HG03457 (cell line): ENCODE results near the gene PCDHA9.
"Not testable (repeated sequence)": the region's sequence is repeated elsewhere in the genome, so short reads cannot be mapped to it uniquely, and the experiment has no call there.

ENCODE experiments used
- ATAC-seq: cut with Tn5 transposase; IDR thresholded peaks from one replicate; pipeline ENCODE4 v1.9.1; 2021; ENCODE audit warnings: moderate number of reproducible peaks; ENCODE audit not compliant: unreplicated experiment

PCDHA9 gene, protein sequence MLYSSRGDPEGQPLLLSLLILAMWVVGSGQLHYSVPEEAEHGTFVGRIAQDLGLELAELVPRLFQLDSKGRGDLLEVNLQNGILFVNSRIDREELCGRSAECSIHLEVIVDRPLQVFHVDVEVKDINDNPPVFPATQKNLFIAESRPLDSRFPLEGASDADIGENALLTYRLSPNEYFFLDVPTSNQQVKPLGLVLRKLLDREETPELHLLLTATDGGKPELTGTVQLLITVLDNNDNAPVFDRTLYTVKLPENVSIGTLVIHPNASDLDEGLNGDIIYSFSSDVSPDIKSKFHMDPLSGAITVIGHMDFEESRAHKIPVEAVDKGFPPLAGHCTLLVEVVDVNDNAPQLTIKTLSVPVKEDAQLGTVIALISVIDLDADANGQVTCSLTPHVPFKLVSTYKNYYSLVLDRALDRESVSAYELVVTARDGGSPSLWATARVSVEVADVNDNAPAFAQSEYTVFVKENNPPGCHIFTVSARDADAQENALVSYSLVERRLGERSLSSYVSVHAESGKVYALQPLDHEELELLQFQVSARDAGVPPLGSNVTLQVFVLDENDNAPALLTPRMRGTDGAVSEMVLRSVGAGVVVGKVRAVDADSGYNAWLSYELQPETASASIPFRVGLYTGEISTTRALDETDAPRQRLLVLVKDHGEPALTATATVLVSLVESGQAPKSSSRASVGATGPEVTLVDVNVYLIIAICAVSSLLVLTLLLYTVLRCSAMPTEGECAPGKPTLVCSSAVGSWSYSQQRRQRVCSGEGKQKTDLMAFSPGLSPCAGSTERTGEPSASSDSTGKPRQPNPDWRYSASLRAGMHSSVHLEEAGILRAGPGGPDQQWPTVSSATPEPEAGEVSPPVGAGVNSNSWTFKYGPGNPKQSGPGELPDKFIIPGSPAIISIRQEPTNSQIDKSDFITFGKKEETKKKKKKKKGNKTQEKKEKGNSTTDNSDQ

DNA sequence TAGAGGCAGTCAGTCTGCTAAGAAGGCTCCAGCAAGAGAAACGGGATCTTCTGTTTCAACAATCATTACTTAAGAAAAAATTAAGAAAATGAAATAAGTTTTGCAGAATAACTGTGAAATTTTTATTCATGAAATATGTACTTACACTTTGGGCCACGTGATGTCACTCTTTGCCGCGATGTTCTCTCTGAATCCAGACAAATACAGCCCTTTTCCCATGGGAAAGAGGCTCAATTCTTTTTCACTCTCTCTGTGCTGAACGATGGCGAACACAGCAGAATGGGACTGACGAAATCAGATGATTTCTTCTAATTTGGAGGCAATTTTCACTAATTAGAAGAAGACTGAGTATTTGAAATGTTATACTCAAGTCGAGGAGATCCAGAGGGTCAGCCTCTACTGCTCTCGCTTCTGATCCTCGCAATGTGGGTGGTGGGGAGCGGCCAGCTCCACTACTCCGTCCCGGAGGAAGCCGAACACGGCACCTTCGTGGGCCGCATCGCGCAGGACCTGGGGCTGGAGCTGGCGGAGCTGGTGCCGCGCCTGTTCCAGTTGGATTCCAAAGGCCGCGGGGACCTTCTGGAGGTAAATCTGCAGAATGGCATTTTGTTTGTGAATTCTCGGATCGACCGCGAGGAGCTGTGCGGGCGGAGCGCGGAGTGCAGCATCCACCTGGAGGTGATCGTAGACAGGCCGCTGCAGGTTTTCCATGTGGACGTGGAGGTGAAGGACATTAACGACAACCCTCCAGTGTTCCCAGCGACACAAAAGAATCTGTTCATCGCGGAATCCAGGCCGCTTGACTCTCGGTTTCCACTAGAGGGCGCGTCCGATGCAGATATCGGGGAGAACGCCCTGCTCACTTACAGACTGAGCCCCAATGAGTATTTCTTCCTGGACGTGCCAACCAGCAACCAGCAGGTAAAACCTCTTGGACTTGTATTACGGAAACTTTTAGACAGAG, at the start of gene PCDHA9:
Gene PCDHA9 (plus strand): TSS at position 244 of the 964 bp plus-strand sequence. CDS start 114 bp downstream, at position 358.
- not testable (repeated sequence) for ATAC-seq

GRCh38 chr5:140800816-140801493, 47.2 kb upstream of the PCDHA9 start, which contains the start of gene PCDHA3:
TSS of gene PCDHA3 (plus strand) at chr5:140801057.
- no peak for ATAC-seq

DNA sequence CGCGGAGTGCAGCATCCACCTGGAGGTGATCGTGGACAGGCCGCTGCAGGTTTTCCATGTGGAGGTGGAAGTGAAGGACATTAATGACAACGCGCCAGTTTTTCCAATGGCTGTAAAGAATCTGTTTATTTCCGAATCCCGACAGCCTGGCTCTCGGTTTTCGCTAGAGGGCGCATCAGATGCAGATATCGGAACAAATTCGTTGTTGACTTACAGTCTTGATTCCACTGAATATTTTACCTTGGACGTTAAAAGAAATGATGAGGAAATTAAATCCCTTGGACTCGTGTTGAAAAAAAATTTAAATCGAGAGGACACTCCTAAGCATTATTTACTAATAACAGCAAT, 46.7 kb upstream of the PCDHA9 start:
- no peak for ATAC-seq

GRCh38 chr5:140802381-140802780, 45.8 kb upstream of the PCDHA9 start:
- not testable (repeated sequence) for ATAC-seq

DNA sequence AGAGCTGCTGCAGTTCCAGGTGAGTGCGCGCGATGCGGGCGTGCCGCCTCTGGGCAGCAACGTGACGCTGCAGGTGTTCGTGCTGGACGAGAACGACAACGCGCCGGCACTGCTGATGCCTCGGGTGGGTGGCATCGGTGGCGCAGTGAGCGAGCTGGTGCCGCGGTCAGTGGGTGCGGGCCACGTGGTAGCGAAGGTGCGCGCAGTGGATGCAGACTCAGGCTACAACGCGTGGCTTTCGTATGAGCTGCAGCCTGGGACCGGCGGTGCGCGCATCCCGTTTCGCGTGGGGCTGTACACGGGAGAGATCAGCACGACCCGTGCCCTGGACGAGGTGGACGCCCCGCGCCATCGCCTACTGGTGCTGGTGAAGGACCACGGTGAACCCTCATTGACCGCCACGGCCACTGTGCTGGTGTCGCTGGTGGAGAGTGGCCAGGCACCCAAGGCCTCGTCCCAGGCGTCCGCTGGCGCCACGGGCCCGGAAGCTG, 45.4 kb upstream of the PCDHA9 start:
- no peak for ATAC-seq

DNA sequence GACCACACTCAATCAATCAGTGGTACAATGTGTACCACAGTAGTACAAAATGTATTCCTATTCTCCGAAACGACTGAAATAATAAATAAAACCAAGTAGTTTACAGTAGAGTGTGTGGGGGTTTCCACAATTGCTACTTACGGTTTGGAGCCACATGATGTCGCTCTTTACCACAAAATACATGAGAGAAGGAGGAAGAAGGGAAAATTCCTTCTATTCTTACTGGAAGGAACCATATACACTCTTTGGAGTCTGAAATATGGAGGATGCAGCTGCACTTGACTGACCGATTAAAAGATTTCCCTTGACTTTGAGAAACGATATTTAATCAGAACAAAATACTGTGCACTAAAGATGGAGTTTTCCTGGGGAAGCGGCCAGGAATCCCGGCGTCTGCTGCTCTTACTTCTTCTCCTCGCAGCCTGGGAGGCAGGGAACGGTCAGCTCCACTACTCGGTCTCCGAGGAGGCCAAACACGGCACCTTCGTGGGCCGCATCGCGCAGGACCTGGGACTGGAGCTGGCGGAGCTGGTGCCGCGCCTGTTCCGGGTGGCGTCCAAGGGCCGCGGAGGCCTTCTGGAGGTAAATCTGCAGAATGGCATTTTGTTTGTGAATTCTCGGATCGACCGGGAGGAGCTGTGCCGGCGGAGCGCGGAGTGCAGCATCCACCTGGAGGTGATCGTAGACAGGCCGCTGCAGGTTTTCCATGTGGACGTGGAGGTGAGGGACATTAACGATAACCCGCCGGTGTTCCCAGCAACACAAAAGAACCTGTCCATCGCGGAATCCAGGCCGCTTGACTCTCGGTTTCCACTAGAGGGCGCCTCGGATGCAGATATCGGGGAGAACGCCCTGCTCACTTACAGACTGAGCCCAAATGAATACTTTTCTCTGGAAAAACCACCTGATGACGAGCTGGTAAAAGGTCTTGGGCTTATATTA, 41.1 kb upstream of the PCDHA9 start, which contains the start of gene PCDHA4:
Gene PCDHA4 (plus strand): TSS at position 235 of the 942 bp plus-strand sequence.
- ATAC-seq, result no peak

GRCh38 chr5:140808241-140808888, 39.8 kb upstream of the PCDHA9 start:
- ATAC-seq, result not testable (repeated sequence)

DNA sequence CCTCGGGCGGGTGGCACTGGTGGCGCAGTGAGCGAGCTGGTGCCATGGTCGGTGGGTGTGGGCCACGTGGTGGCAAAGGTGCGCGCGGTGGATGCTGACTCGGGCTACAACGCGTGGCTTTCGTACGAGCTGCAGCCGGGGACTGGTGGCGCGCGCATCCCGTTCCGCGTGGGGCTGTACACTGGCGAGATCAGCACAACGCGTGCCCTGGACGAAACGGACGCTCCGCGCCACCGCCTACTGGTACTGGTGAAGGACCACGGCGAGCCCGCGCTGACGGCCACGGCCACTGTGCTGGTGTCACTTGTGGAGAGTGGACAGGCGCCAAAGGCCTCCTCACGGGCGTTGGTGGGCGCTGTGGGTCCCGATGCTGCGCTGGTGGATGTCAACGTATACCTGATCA, 39.3 kb upstream of the PCDHA9 start:
- no peak for ATAC-seq

DNA sequence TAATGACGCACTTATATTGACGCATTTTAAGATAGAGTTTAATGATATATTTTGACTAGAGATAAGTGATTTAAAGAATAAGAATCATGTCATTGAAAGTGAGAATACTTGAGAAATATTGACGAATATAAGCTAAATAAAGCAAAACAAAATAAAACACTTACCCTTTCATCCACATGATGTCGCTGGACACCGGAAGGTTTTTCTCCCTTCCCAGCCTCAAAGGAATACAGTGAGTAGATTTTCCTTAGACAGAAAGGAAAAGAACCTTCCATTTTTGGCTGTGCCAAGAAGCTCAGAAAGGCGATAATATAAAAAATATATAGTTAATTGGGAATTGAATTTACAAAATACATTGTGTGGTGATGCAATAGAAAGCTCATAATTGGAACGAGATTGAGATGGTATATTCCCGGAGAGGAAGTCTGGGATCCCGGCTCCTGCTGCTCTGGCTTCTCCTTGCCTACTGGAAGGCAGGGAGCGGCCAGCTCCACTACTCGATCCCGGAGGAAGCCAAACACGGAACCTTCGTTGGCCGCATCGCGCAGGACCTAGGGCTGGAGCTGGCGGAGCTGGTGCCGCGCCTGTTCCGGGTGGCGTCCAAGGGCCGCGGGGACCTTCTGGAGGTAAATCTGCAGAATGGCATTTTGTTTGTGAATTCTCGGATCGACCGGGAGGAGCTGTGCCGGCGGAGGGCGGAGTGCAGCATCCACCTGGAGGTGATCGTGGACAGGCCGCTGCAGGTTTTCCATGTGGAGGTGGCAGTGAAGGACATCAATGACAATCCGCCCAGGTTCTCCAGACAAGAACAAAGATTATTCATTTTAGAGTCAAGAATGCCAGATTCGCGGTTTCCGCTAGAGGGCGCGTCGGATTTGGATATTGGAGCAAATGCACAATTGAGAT, 26.6 kb upstream of the PCDHA9 start, which contains the start of gene PCDHA5:
Gene PCDHA5 (plus strand): TSS at position 239 of the 906 bp plus-strand sequence.
- no peak for ATAC-seq

GRCh38 chr5:140822281-140822629, 25.9 kb upstream of the PCDHA9 start:
- no peak for ATAC-seq

DNA sequence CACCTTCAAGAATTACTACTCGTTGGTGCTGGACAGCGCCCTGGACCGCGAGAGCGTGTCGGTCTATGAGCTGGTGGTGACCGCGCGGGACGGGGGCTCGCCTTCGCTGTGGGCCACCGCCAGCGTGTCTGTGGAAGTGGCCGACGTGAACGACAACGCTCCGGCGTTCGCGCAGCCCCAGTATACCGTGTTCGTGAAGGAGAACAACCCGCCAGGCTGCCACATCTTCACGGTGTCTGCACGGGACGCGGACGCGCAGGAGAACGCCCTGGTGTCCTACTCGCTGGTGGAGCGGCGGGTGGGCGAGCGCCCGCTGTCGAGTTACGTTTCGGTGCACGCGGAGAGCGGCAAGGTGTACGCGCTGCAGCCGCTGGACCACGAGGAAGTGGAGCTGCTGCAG, 25.2 kb upstream of the PCDHA9 start:
- ATAC-seq, result not testable (repeated sequence)

DNA sequence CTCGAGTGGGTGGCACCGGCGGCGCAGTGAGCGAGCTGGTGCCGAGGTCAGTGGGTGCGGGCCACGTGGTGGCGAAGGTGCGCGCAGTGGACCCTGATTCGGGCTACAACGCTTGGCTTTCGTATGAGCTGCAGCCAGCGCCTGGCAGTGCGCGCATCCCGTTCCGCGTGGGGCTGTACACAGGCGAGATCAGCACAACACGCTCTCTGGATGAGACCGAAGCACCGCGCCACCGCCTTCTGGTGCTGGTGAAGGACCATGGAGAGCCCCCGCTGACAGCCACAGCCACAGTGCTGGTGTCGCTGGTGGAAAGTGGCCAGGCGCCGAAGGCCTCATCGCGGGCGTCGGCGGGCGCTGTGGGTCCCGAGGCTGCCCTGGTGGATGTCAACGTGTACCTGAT, 24.7 kb upstream of the PCDHA9 start:
- ATAC-seq, result no peak

- ATAC-seq, result no peak
These were observed 20.3 kb upstream of the PCDHA9 start, which contains the start of gene PCDHA6 for GRCh38 chr5:140827704-140828361. TSS of gene PCDHA6 (plus strand) at chr5:140827960. CDS start at chr5:140828092, 132 bp downstream.

GRCh38 chr5:140828362-140828737, 19.8 kb upstream of the PCDHA9 start:
- no peak for ATAC-seq

GRCh38 chr5:140829511-140830501, 18.4 kb upstream of the PCDHA9 start:
- not testable (repeated sequence) for ATAC-seq
